ENCODE measurements around the gene PGRMC2. TPM values are rescaled to one million over a fixed set of nuclear protein-coding genes. Genes with fewer than 3 reads are reported as not detected.

The PGRMC2 gene
- total and polyA plus RNA-seq, 11 donors = 23.1 to 84.1 (median 72.1) TPM

DNA sequence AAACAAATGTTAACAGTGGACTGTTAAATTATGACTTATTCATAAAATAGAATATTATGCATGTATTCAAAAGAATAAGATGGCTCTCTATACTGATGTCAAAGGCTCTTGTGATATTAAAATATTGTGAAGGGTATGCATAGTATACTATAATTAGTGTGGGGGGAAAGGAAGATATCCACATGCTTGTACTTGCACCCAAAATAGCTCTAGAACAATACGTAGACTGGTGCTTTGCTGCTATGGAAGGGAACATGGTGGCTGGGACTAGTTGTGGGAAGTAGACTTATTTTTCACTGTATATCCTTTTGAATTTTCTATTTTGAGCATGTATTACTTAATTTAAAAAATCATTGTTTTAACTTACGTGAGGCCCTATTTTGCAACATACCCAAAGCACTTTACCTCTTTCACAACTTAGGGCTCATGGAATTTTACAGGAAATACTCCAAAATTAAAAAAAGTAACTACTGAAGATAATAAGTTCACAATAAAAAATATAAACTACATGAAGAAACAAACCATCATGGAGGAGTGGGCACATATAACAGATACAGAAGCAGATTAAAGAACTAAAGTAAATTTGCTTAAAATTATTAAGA, 7.9 kb downstream of the PGRMC2 start:
- TF ChIP-seq, protein P1, sequence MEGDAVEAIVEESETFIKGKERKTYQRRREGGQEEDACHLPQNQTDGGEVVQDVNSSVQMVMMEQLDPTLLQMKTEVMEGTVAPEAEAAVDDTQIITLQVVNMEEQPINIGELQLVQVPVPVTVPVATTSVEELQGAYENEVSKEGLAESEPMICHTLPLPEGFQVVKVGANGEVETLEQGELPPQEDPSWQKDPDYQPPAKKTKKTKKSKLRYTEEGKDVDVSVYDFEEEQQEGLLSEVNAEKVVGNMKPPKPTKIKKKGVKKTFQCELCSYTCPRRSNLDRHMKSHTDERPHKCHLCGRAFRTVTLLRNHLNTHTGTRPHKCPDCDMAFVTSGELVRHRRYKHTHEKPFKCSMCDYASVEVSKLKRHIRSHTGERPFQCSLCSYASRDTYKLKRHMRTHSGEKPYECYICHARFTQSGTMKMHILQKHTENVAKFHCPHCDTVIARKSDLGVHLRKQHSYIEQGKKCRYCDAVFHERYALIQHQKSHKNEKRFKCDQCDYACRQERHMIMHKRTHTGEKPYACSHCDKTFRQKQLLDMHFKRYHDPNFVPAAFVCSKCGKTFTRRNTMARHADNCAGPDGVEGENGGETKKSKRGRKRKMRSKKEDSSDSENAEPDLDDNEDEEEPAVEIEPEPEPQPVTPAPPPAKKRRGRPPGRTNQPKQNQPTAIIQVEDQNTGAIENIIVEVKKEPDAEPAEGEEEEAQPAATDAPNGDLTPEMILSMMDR (IDR thresholded peaks at IDR 0.05) = no peak
- TF ChIP-seq POLR2A (IDR thresholded peaks at IDR 0.05) = no peak
- ATAC-seq (peak; percentile 54 to 85 (median 74)), DNase-seq (no peak)
- intact Hi-C loops (cut with DNase I) = loop anchor here in 5 of 10 donors (10.0 kb wide), 7 partner anchors 105 to 815 kb away; partner anchors contain the start of genes C4orf33 (in 1 of the 5), JADE1 (in 1 of the 5), LARP1B (in 1 of the 5) and SCLT1 (in 1 of the 5)
- peak overlapping the region in 3 of 12 donors; percentile 4 to 7 (median 6) for H3K27ac ChIP-seq
- H3K36me3 ChIP-seq = peaks cover 0 to 4% (median 0%) of the 10 kb centered on the region in 9 donors
- 63 to 68% (median 66%) methylated on average over 2 of the region's 2 CpGs for WGBS, 4 donors
- peaks cover 0 to 46% (median 15%) of the 10 kb centered on the region in 12 donors for H3K4me1 ChIP-seq
- H3K9me3 ChIP-seq = no peaks in the 10 kb centered on the region
- no peaks in the 10 kb centered on the region for H3K27me3 ChIP-seq
- no peak overlapping the region for H3K4me3 ChIP-seq

DNA sequence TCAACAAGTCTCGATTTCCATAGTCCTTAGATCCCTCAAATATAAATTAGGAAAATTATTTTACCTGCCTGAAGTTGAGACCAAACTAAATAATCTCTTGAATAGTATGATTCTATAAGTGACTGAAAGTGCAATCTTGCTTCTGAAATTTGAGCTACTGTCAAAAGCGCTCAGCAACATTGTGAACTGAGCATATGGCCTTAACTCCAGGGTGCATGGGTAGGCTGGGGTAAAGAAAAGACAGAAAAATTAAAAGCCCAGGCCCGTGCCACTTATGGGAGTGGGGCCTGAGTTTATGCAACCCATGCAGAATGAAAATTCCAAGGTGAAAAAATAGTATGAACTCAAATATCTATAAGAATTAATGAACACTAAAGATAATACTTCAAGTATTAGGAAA, 9.8 kb downstream of the PGRMC2 start:
- DNase-seq (no peak), ATAC-seq (no peak)
- peaks cover 0 to 29% (median 7%) of the 10 kb centered on the region in 12 donors for H3K4me1 ChIP-seq
- 94 to 98% (median 95%) methylated on average over 3 of the region's 3 CpGs for WGBS, 4 donors
- TF ChIP-seq, protein P1 (IDR thresholded peaks at IDR 0.05) = no peak
- no peak for TF ChIP-seq POLR2A (IDR thresholded peaks at IDR 0.05)
- H3K27ac ChIP-seq = no peak overlapping the region
- H3K4me3 ChIP-seq = no peak overlapping the region
- intact Hi-C loops (cut with DNase I) = no loop called here
- H3K9me3 ChIP-seq = no peaks in the 10 kb centered on the region
- no peaks in the 10 kb centered on the region for H3K27me3 ChIP-seq
- peaks cover 0 to 4% (median 0%) of the 10 kb centered on the region in 9 donors for H3K36me3 ChIP-seq

DNA sequence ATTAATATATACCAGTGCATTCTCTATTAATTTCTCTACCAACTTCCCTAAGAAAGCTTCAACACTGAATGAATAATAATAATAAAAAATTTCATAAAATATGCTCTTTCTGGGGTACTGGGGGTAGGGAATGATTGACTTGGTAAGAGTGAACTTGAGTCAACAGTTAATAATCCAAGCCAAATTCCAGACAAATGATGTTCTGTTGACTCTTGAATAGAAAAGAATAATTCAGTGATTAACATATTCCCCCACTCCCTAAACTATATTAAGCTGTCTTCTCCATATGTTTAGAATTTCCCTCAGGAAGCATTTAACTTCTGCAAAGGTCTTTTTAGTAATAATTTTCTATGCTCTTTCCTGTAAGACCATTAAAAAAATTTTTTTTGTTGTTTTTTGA, 12.3 kb downstream of the PGRMC2 start:
- no peaks in the 10 kb centered on the region for H3K9me3 ChIP-seq
- H3K4me3 ChIP-seq = no peak overlapping the region
- no peak for DNase-seq
- peaks cover 0 to 23% (median 20%) of the 10 kb centered on the region in 9 donors for H3K36me3 ChIP-seq
- TF ChIP-seq POLR2A (IDR thresholded peaks at IDR 0.05) = no peak
- TF ChIP-seq, protein P1 (IDR thresholded peaks at IDR 0.05) = no peak
- no peak overlapping the region for H3K27ac ChIP-seq
- intact Hi-C loops (cut with DNase I) = no loop called here
- H3K27me3 ChIP-seq = no peaks in the 10 kb centered on the region
- no peak for ATAC-seq
- peaks cover 0 to 18% (median 5%) of the 10 kb centered on the region in 12 donors for H3K4me1 ChIP-seq

DNA sequence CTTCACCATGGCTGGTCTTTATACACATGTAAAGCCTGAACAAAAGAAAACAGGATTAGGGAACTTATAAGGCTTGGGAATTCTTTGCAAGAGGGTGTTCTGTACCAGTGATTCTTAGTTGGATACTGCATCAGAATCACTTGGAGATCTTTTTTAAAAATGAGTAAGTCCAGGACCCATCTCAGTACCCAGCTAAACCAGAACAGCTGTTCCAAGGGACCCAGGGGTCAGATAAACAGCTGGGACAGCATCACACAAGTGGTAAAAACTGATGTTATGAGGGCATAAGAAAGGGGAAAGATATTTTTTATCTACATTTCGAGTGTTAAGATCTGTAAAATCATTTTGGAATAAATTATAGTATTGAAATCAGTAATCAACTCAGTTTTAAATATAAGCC, 16.1 kb downstream of the PGRMC2 start:
- Histone ChIP-seq H3K27ac (no peak overlapping the region), H3K9me3 (no peaks in the 10 kb centered on the region), H3K27me3 (no peaks in the 10 kb centered on the region), H3K36me3 (peaks cover 0 to 34% (median 27%) of the 10 kb centered on the region in 9 donors), H3K4me1 (peaks cover 0 to 8% (median 0%) of the 10 kb centered on the region in 12 donors), H3K4me3 (no peak overlapping the region)
- intact Hi-C loops (cut with DNase I) = no loop called here
- DNase-seq = no peak
- 66 to 81% (median 74%) methylated on average over 1 of the region's 1 CpG for WGBS, 4 donors
- no peak for TF ChIP-seq POLR2A (IDR thresholded peaks at IDR 0.05)
- TF ChIP-seq, protein P1 (IDR thresholded peaks at IDR 0.05) = no peak
- ATAC-seq = no peak

Data from heart left ventricle (tissue), 16 donors.